ENCODE data around the gene GPBP1L1. TPM values are rescaled to one million over a fixed set of nuclear protein-coding genes. Genes with fewer than 3 reads are reported as not detected.
"Not testable (repeated sequence)": the region's sequence is repeated elsewhere in the genome, so short reads cannot be mapped to it uniquely, and the experiment has no call there.

GPBP1L1 gene
- total RNA-seq, 1 experiment from 2014 or later: 124 TPM

- CTCF ChIA-PET: no interaction called here
- Histone ChIP-seq H3K4me2 (no peak overlapping the region), H3K9me2 (ENCODE audit: insufficient read depth) (no peaks in the 10 kb centered on the region), H2AFZ (no peak overlapping the region), H3K4me1 (replicated peaks; ENCODE audit: insufficient read depth) (no peaks in the 10 kb centered on the region), H3K9me3 (ENCODE audit: insufficient read depth, low read depth) (no peaks in the 10 kb centered on the region), H3K4me3 (no peak overlapping the region), H3K36me3 (ENCODE audit: low read depth) (no peaks in the 10 kb centered on the region), H4K20me1 (ENCODE audit: insufficient read depth) (peaks cover 5% of the 10 kb centered on the region; the same call in 1 of the 2 replicates), H3K79me2 (ENCODE audit: low read depth) (no peaks in the 10 kb centered on the region), H3K27me3 (ENCODE audit: insufficient read depth, low read depth) (no peaks in the 10 kb centered on the region), H3K27ac (no peak overlapping the region), H3F3A (ENCODE audit: insufficient read depth, low read depth) (no peaks in the 10 kb centered on the region; the same call in 1 of the 2 replicates)
- intact Hi-C loops (cut with micrococcal nuclease; ENCODE audit: unreplicated experiment): no loop called here
- POLR2A ChIA-PET (ENCODE audit: unreplicated experiment): no interaction called here
- BruUV-seq (replicated peaks): no TSS peak
- TF ChIP-seq EZH2 (IDR thresholded peaks at IDR 0.05; ENCODE audit: low read depth) (no peak), CTCF (conservative IDR thresholded peaks at IDR 0.05) (no peak)
- DNase-seq: no peak
Observed at GRCh38 chr1:45722809-45723208, 36.5 kb upstream of the GPBP1L1 start.

GRCh38 chr1:45721207-45721606 is 34.9 kb upstream of the GPBP1L1 start:
- BruUV-seq (replicated peaks): no TSS peak
- Histone ChIP-seq H3K79me2 (ENCODE audit: low read depth) (no peaks in the 10 kb centered on the region), H2AFZ (no peak overlapping the region), H3K27me3 (ENCODE audit: insufficient read depth, low read depth) (no peaks in the 10 kb centered on the region), H3K9me2 (ENCODE audit: insufficient read depth) (no peaks in the 10 kb centered on the region), H3K27ac (no peak overlapping the region), H3K36me3 (ENCODE audit: low read depth) (no peaks in the 10 kb centered on the region), H3K9me3 (ENCODE audit: insufficient read depth, low read depth) (no peaks in the 10 kb centered on the region), H4K20me1 (ENCODE audit: insufficient read depth) (peaks cover 5% of the 10 kb centered on the region; the same call in 1 of the 2 replicates), H3K4me1 (replicated peaks; ENCODE audit: insufficient read depth) (no peaks in the 10 kb centered on the region), H3F3A (ENCODE audit: insufficient read depth, low read depth) (no peaks in the 10 kb centered on the region), H3K4me2 (no peak overlapping the region), H3K4me3 (no peak overlapping the region)
- no peak for DNase-seq
- POLR2A ChIA-PET (ENCODE audit: unreplicated experiment): no interaction called here
- intact Hi-C loops (cut with micrococcal nuclease; ENCODE audit: unreplicated experiment): no loop called here
- CTCF ChIA-PET: no interaction called here
- TF ChIP-seq EZH2 (IDR thresholded peaks at IDR 0.05; ENCODE audit: low read depth): no peak
- TF ChIP-seq CTCF (conservative IDR thresholded peaks at IDR 0.05): no peak

- TF ChIP-seq CTCF (conservative IDR thresholded peaks at IDR 0.05) (no peak), EZH2 (IDR thresholded peaks at IDR 0.05; ENCODE audit: low read depth) (no peak)
- intact Hi-C loops (cut with micrococcal nuclease; ENCODE audit: unreplicated experiment): no loop called here
- H3K4me1 ChIP-seq (replicated peaks; ENCODE audit: insufficient read depth): no peaks in the 10 kb centered on the region
- no peaks in the 10 kb centered on the region for H3K9me2 ChIP-seq (ENCODE audit: insufficient read depth)
- H3F3A ChIP-seq (ENCODE audit: insufficient read depth, low read depth): no peaks in the 10 kb centered on the region
- CTCF ChIA-PET: interaction anchor here (1.0 kb wide), 1 partner anchor 28 kb away, joined by 4 read pairs; no protein-coding TSS in a partner anchor
- DNase-seq: no peak
- no peak overlapping the region for H3K27ac ChIP-seq
- H3K27me3 ChIP-seq (ENCODE audit: insufficient read depth, low read depth): no peaks in the 10 kb centered on the region
- POLR2A ChIA-PET (ENCODE audit: unreplicated experiment): interaction anchor here (0.6 kb wide), 1 partner anchor 160 kb away, joined by 3 read pairs; no protein-coding TSS in a partner anchor
- no peaks in the 10 kb centered on the region for H3K36me3 ChIP-seq (ENCODE audit: low read depth)
- BruUV-seq (replicated peaks): no TSS peak
- no peak overlapping the region for H3K4me3 ChIP-seq
- no peak overlapping the region for H3K4me2 ChIP-seq
- H2AFZ ChIP-seq: no peak overlapping the region
- no peaks in the 10 kb centered on the region for H3K9me3 ChIP-seq (ENCODE audit: insufficient read depth, low read depth)
- no peaks in the 10 kb centered on the region for H3K79me2 ChIP-seq (ENCODE audit: low read depth)
- peaks cover 5% of the 10 kb centered on the region; the same call in 1 of the 2 replicates for H4K20me1 ChIP-seq (ENCODE audit: insufficient read depth)
Observed at GRCh38 chr1:45718289-45718688, 32.0 kb upstream of the GPBP1L1 start.

GRCh38 chr1:45717386-45717785 is 31.1 kb upstream of the GPBP1L1 start:
- H3K27me3 ChIP-seq (ENCODE audit: insufficient read depth, low read depth); H3K4me2 ChIP-seq; H3F3A ChIP-seq (ENCODE audit: insufficient read depth, low read depth); H3K9me3 ChIP-seq (ENCODE audit: insufficient read depth, low read depth); H3K4me1 ChIP-seq (replicated peaks; ENCODE audit: insufficient read depth); H3K4me3 ChIP-seq; H3K9me2 ChIP-seq (ENCODE audit: insufficient read depth); intact Hi-C loops (cut with micrococcal nuclease; ENCODE audit: unreplicated experiment); POLR2A ChIA-PET (ENCODE audit: unreplicated experiment); H3K27ac ChIP-seq; BruUV-seq (replicated peaks); CTCF ChIA-PET; H3K79me2 ChIP-seq (ENCODE audit: low read depth); H2AFZ ChIP-seq; H4K20me1 ChIP-seq (ENCODE audit: insufficient read depth); H3K36me3 ChIP-seq (ENCODE audit: low read depth): not testable (repeated sequence)
- peak in 1 of 2 experiments; percentile 10 for DNase-seq
